Measurements from ENCODE around the gene NGLY1. TPM values are rescaled to one million over a fixed set of nuclear protein-coding genes. Genes with fewer than 3 reads are reported as not detected.
A peak's percentile ranks its signal among the peaks of the same experiment; 100 is the strongest.

NGLY1 gene
- total RNA-seq, 5 donors from 2014 or later (not counting 1 experiment from before 2014, with no cell fraction given), result 58.6 to 67.0 (median 61.4) TPM

GRCh38 chr3:25781145-25781757, 2.0 kb downstream of the NGLY1 start:
- no peaks in the 10 kb centered on the region for H3K27me3 ChIP-seq (replicated peaks in 1 of 2; ENCODE audit: control insufficient read depth in 2 of 2, extremely low read depth in 1 of 2, insufficient read depth in 2 of 2, low read length in 1 of 2)
- H3K4me1 Mint-ChIP-seq, result peaks cover 47 to 56% (median 56%) of the 10 kb centered on the region in 3 donors
- ChIA-PET POLR2A (no interaction called here), CTCF (no interaction called here)
- H3K4me3 Mint-ChIP-seq, result peak overlapping the region; percentile 83 to 90 (median 90)
- DNase-seq, result no peak
- H3K36me3 ChIP-seq (ENCODE audit: control insufficient read depth in 2 of 2, extremely low read depth in 1 of 2, insufficient read depth in 1 of 2, low read length in 1 of 2), result peaks cover 0 to 17% of the 10 kb centered on the region in 2 donors
- no peaks in the 10 kb centered on the region for H3K9me3 Mint-ChIP-seq
- peaks cover 17 to 26% of the 10 kb centered on the region in 2 experiments for H3K4me1 ChIP-seq (ENCODE audit: control insufficient read depth in 1 of 2, extremely low read depth in 1 of 2, insufficient read depth in 2 of 2, low read length in 2 of 2)
- no peak overlapping the region for H3K4me3 ChIP-seq (ENCODE audit: control insufficient read depth in 1 of 2, extremely low read depth in 1 of 2, low read length in 1 of 2)
- no peak for ATAC-seq (replicated peaks in 1 of 4)
- H3K9me3 ChIP-seq, result no peaks in the 10 kb centered on the region
- peak overlapping the region in 1 of 2 donors; percentile 29 for H3K27ac Mint-ChIP-seq
- no peak overlapping the region for H3K27ac ChIP-seq (ENCODE audit: low read length)
- 100% methylated on average over 2 of the region's 11 CpGs for WGBS (ENCODE audit: insufficient coverage)
- peaks cover 22% of the 10 kb centered on the region for H3K36me3 Mint-ChIP-seq
- H3K27me3 Mint-ChIP-seq, result no peaks in the 10 kb centered on the region

GRCh38 chr3:25780618-25781017, 2.6 kb downstream of the NGLY1 start:
- Histone ChIP-seq H3K4me1 (ENCODE audit: control insufficient read depth in 1 of 2, extremely low read depth in 1 of 2, insufficient read depth in 2 of 2, low read length in 2 of 2) (peaks cover 17 to 26% of the 10 kb centered on the region in 2 experiments), H3K9me3 (no peaks in the 10 kb centered on the region), H3K36me3 (ENCODE audit: control insufficient read depth in 2 of 2, extremely low read depth in 1 of 2, insufficient read depth in 1 of 2, low read length in 1 of 2) (peaks cover 0 to 22% of the 10 kb centered on the region in 2 donors), H3K27ac (ENCODE audit: low read length) (no peak overlapping the region), H3K27me3 (replicated peaks in 1 of 2; ENCODE audit: control insufficient read depth in 2 of 2, extremely low read depth in 1 of 2, insufficient read depth in 2 of 2, low read length in 1 of 2) (no peaks in the 10 kb centered on the region), H3K4me3 (ENCODE audit: control insufficient read depth in 1 of 2, extremely low read depth in 1 of 2, low read length in 1 of 2) (no peak overlapping the region)
- H3K4me1 Mint-ChIP-seq, result peaks cover 47 to 56% (median 56%) of the 10 kb centered on the region in 3 donors
- ChIA-PET CTCF (no interaction called here), POLR2A (interaction anchor here in 1 of 2 donors (0.7 kb wide), 1 partner anchor 173 kb away, joined by 3 read pairs; no protein-coding TSS in a partner anchor)
- ATAC-seq (replicated peaks in 1 of 4), result no peak
- no peak for DNase-seq
- WGBS (ENCODE audit: insufficient coverage), result 80% methylated on average over 2 of the region's 6 CpGs
- H3K9me3 Mint-ChIP-seq, result no peaks in the 10 kb centered on the region
- no peaks in the 10 kb centered on the region for H3K27me3 Mint-ChIP-seq
- no peak overlapping the region for H3K27ac Mint-ChIP-seq
- H3K36me3 Mint-ChIP-seq, result peaks cover 27% of the 10 kb centered on the region
- H3K4me3 Mint-ChIP-seq, result peak overlapping the region in 2 of 3 donors; percentile 37 to 83

- no peak overlapping the region for H3K4me3 ChIP-seq (ENCODE audit: control insufficient read depth in 1 of 2, extremely low read depth in 1 of 2, low read length in 1 of 2)
- H3K27ac Mint-ChIP-seq, result no peak overlapping the region
- WGBS (ENCODE audit: insufficient coverage), result 64% methylated on average over 1 of the region's 2 CpGs
- no peak overlapping the region for H3K4me3 Mint-ChIP-seq
- DNase-seq (no peak), ATAC-seq (replicated peaks in 1 of 4) (no peak)
- H3K27ac ChIP-seq (ENCODE audit: low read length), result no peak overlapping the region
- H3K9me3 ChIP-seq, result no peaks in the 10 kb centered on the region
- no peaks in the 10 kb centered on the region for H3K27me3 ChIP-seq (replicated peaks in 1 of 2; ENCODE audit: control insufficient read depth in 2 of 2, extremely low read depth in 1 of 2, insufficient read depth in 2 of 2, low read length in 1 of 2)
- CTCF ChIA-PET, result no interaction called here
- H3K4me1 Mint-ChIP-seq, result peaks cover 43 to 44% (median 44%) of the 10 kb centered on the region in 3 donors
- no peaks in the 10 kb centered on the region for H3K27me3 Mint-ChIP-seq
- H3K36me3 ChIP-seq (ENCODE audit: control insufficient read depth in 2 of 2, extremely low read depth in 1 of 2, insufficient read depth in 1 of 2, low read length in 1 of 2), result peaks cover 4 to 41% of the 10 kb centered on the region in 2 donors
- peaks cover 3 to 6% of the 10 kb centered on the region in 2 experiments for H3K4me1 ChIP-seq (ENCODE audit: control insufficient read depth in 1 of 2, extremely low read depth in 1 of 2, insufficient read depth in 2 of 2, low read length in 2 of 2)
- peaks cover 59% of the 10 kb centered on the region for H3K36me3 Mint-ChIP-seq
- POLR2A ChIA-PET, result no interaction called here
- H3K9me3 Mint-ChIP-seq, result no peaks in the 10 kb centered on the region
Measured at GRCh38 chr3:25775936-25776335, 7.3 kb downstream of the NGLY1 start.

GRCh38 chr3:25768851-25769250, 14.4 kb downstream of the NGLY1 start:
- CTCF ChIA-PET, result no interaction called here
- no CpG with 5 or more reads among the region's 6 CpGs for WGBS (ENCODE audit: insufficient coverage)
- no peak overlapping the region for H3K27ac Mint-ChIP-seq
- no peaks in the 10 kb centered on the region for H3K9me3 Mint-ChIP-seq
- DNase-seq (no peak), ATAC-seq (replicated peaks in 1 of 4) (no peak)
- POLR2A ChIA-PET, result no interaction called here
- Histone ChIP-seq H3K4me1 (ENCODE audit: control insufficient read depth in 1 of 2, extremely low read depth in 1 of 2, insufficient read depth in 2 of 2, low read length in 2 of 2) (no peaks in the 10 kb centered on the region), H3K4me3 (ENCODE audit: control insufficient read depth in 1 of 2, extremely low read depth in 1 of 2, low read length in 1 of 2) (no peak overlapping the region), H3K27me3 (replicated peaks in 1 of 2; ENCODE audit: control insufficient read depth in 2 of 2, extremely low read depth in 1 of 2, insufficient read depth in 2 of 2, low read length in 1 of 2) (no peaks in the 10 kb centered on the region), H3K9me3 (no peaks in the 10 kb centered on the region), H3K27ac (ENCODE audit: low read length) (no peak overlapping the region), H3K36me3 (ENCODE audit: control insufficient read depth in 2 of 2, extremely low read depth in 1 of 2, insufficient read depth in 1 of 2, low read length in 1 of 2) (peaks cover 9 to 14% of the 10 kb centered on the region in 2 donors)
- H3K4me3 Mint-ChIP-seq, result no peak overlapping the region
- peaks cover 47% of the 10 kb centered on the region for H3K36me3 Mint-ChIP-seq
- H3K4me1 Mint-ChIP-seq, result peaks cover 33 to 45% (median 38%) of the 10 kb centered on the region in 3 donors
- no peaks in the 10 kb centered on the region for H3K27me3 Mint-ChIP-seq

GRCh38 chr3:25751725-25752124, 31.5 kb downstream of the NGLY1 start:
- H3K36me3 ChIP-seq (ENCODE audit: control insufficient read depth in 2 of 2, extremely low read depth in 1 of 2, insufficient read depth in 1 of 2, low read length in 1 of 2), result peaks cover 7 to 51% of the 10 kb centered on the region in 2 donors
- H3K27me3 Mint-ChIP-seq, result no peaks in the 10 kb centered on the region
- CTCF ChIA-PET, result no interaction called here
- H3K4me1 Mint-ChIP-seq, result peaks cover 23 to 40% (median 23%) of the 10 kb centered on the region in 3 donors
- no peak overlapping the region for H3K27ac ChIP-seq (ENCODE audit: low read length)
- ATAC-seq (replicated peaks in 1 of 4), result no peak
- H3K9me3 ChIP-seq, result no peaks in the 10 kb centered on the region
- no peaks in the 10 kb centered on the region for H3K27me3 ChIP-seq (replicated peaks in 1 of 2; ENCODE audit: control insufficient read depth in 2 of 2, extremely low read depth in 1 of 2, insufficient read depth in 2 of 2, low read length in 1 of 2)
- H3K27ac Mint-ChIP-seq, result no peak overlapping the region
- H3K9me3 Mint-ChIP-seq, result no peaks in the 10 kb centered on the region
- H3K4me3 ChIP-seq (ENCODE audit: control insufficient read depth in 1 of 2, extremely low read depth in 1 of 2, low read length in 1 of 2), result no peak overlapping the region
- no peaks in the 10 kb centered on the region for H3K4me1 ChIP-seq (ENCODE audit: control insufficient read depth in 1 of 2, extremely low read depth in 1 of 2, insufficient read depth in 2 of 2, low read length in 2 of 2)
- no peak overlapping the region for H3K4me3 Mint-ChIP-seq
- POLR2A ChIA-PET, result no interaction called here
- H3K36me3 Mint-ChIP-seq, result peaks cover 63% of the 10 kb centered on the region
- no CpG with 5 or more reads among the region's 1 CpG for WGBS (ENCODE audit: insufficient coverage)
- DNase-seq, result no peak

- no CpG with 5 or more reads among the region's 3 CpGs for WGBS (ENCODE audit: insufficient coverage)
- Histone ChIP-seq H3K4me3 (ENCODE audit: control insufficient read depth in 1 of 2, extremely low read depth in 1 of 2, low read length in 1 of 2) (no peak overlapping the region), H3K27me3 (replicated peaks in 1 of 2; ENCODE audit: control insufficient read depth in 2 of 2, extremely low read depth in 1 of 2, insufficient read depth in 2 of 2, low read length in 1 of 2) (no peaks in the 10 kb centered on the region), H3K9me3 (no peaks in the 10 kb centered on the region), H3K4me1 (ENCODE audit: control insufficient read depth in 1 of 2, extremely low read depth in 1 of 2, insufficient read depth in 2 of 2, low read length in 2 of 2) (no peaks in the 10 kb centered on the region), H3K36me3 (ENCODE audit: control insufficient read depth in 2 of 2, extremely low read depth in 1 of 2, insufficient read depth in 1 of 2, low read length in 1 of 2) (peaks cover 7 to 56% of the 10 kb centered on the region in 2 donors), H3K27ac (ENCODE audit: low read length) (no peak overlapping the region)
- DNase-seq, result no peak
- Mint-ChIP-seq H3K4me3 (no peak overlapping the region), H3K36me3 (peaks cover 64% of the 10 kb centered on the region), H3K9me3 (no peaks in the 10 kb centered on the region), H3K4me1 (peaks cover 18 to 33% (median 19%) of the 10 kb centered on the region in 3 donors), H3K27ac (no peak overlapping the region), H3K27me3 (no peaks in the 10 kb centered on the region)
- ChIA-PET POLR2A (interaction anchor here (0.6 to 0.7 kb wide), 2 partner anchors 38 to 1901 kb away, joined by 3 to 4 read pairs; no protein-coding TSS in a partner anchor), CTCF (interaction anchor here in 1 of 2 donors (0.6 kb wide), 1 partner anchor 29 kb away, joined by 5 read pairs; no protein-coding TSS in a partner anchor)
- no peak for ATAC-seq (replicated peaks in 1 of 4)
Measured at GRCh38 chr3:25751048-25751447, 32.2 kb downstream of the NGLY1 start.
